HG03103 (cell line): ENCODE measurements around the gene LAMB1.

Experiments
- ATAC-seq: cut with Tn5 transposase; IDR thresholded peaks from one replicate; pipeline ENCODE4 v1.9.1; 2021; ENCODE audit warnings: low read depth; ENCODE audit not compliant: unreplicated experiment

LAMB1 gene

GRCh38 chr7:107999779-108000560 is 3.0 kb downstream of the LAMB1 start:
- ATAC-seq: no peak

GRCh38 chr7:107998660-107999480 is 4.1 kb downstream of the LAMB1 start:
- ATAC-seq: no peak

- ATAC-seq: no peak
Observed at GRCh38 chr7:107998150-107998549, 4.8 kb downstream of the LAMB1 start.

GRCh38 chr7:107996072-107996882 is 6.7 kb downstream of the LAMB1 start:
- no peak for ATAC-seq

- ATAC-seq: no peak
Observed at GRCh38 chr7:107995184-107996071, 7.5 kb downstream of the LAMB1 start.

GRCh38 chr7:107994421-107995030 is 8.4 kb downstream of the LAMB1 start:
- no peak for ATAC-seq

- no peak for ATAC-seq
Observed at GRCh38 chr7:107993891-107994291, 9.1 kb downstream of the LAMB1 start.

GRCh38 chr7:107989618-107990373 is 13.2 kb downstream of the LAMB1 start:
- no peak for ATAC-seq

- ATAC-seq: no peak
Observed at GRCh38 chr7:107982918-107983389, 20.0 kb downstream of the LAMB1 start.

- no peak for ATAC-seq
Observed at GRCh38 chr7:107982042-107982840, 20.7 kb downstream of the LAMB1 start.

- ATAC-seq: no peak
Observed at GRCh38 chr7:107981466-107981865, 21.5 kb downstream of the LAMB1 start.

- no peak for ATAC-seq
Observed at GRCh38 chr7:107980671-107981190, 22.2 kb downstream of the LAMB1 start.

GRCh38 chr7:107980171-107980570 is 22.8 kb downstream of the LAMB1 start:
- no peak for ATAC-seq

- no peak for ATAC-seq
Observed at GRCh38 chr7:107978815-107979408, 24.0 kb downstream of the LAMB1 start.

GRCh38 chr7:107977048-107977447 is 25.9 kb downstream of the LAMB1 start:
- ATAC-seq: no peak

- ATAC-seq: no peak
Observed at GRCh38 chr7:107976620-107977019, 26.3 kb downstream of the LAMB1 start.

GRCh38 chr7:107975394-107976013 is 27.5 kb downstream of the LAMB1 start:
- no peak for ATAC-seq
